GM13976 (cell line): ENCODE measurements around the gene HLA-A.

Source experiments
- DNase-seq: peaks from one replicate; pipeline ENCODE4 v3.0.0; 2012; ENCODE audit warnings: low spot score
- in situ Hi-C: fragments of 300-500 bp; cut with MboI; formaldehyde crosslinking; loops from one replicate; pipeline ENCODE4 v1.12.0; 2022; ENCODE audit warnings: low sequenced_read_pairs, mixed read lengths, inconsistent platforms; ENCODE audit not compliant: unreplicated experiment
- TF ChIP-seq, protein P1 (sequence below): IDR thresholded peaks from 2 replicates; pipeline ENCODE4 v1.5.1; 2012; ENCODE audit warnings: borderline replicate concordance, mild to moderate bottlenecking; ENCODE audit not compliant: insufficient read depth; ENCODE audit errors: extremely low read depth, missing control alignments, control extremely low read depth

The HLA-A gene

DNA sequence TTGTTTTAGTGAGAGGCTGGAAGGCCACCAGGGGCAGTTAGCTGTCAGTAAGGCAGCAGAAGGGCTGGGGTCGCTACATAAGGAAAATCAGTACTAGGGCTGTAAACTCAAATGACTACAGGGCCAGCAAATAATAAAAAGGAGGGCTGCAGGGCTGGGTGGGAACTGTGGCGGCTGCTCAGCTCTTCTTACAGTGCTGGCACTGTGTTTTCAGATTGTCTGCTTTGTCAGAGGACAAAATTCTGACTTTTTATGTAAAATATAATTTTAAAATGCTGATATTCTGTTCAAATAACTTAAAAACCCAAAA is 23.2 kb downstream of the HLA-A start:
- TF ChIP-seq, protein P1, sequence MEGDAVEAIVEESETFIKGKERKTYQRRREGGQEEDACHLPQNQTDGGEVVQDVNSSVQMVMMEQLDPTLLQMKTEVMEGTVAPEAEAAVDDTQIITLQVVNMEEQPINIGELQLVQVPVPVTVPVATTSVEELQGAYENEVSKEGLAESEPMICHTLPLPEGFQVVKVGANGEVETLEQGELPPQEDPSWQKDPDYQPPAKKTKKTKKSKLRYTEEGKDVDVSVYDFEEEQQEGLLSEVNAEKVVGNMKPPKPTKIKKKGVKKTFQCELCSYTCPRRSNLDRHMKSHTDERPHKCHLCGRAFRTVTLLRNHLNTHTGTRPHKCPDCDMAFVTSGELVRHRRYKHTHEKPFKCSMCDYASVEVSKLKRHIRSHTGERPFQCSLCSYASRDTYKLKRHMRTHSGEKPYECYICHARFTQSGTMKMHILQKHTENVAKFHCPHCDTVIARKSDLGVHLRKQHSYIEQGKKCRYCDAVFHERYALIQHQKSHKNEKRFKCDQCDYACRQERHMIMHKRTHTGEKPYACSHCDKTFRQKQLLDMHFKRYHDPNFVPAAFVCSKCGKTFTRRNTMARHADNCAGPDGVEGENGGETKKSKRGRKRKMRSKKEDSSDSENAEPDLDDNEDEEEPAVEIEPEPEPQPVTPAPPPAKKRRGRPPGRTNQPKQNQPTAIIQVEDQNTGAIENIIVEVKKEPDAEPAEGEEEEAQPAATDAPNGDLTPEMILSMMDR: no peak
- DNase-seq: no peak
- in situ Hi-C loops: no loop called here

DNA sequence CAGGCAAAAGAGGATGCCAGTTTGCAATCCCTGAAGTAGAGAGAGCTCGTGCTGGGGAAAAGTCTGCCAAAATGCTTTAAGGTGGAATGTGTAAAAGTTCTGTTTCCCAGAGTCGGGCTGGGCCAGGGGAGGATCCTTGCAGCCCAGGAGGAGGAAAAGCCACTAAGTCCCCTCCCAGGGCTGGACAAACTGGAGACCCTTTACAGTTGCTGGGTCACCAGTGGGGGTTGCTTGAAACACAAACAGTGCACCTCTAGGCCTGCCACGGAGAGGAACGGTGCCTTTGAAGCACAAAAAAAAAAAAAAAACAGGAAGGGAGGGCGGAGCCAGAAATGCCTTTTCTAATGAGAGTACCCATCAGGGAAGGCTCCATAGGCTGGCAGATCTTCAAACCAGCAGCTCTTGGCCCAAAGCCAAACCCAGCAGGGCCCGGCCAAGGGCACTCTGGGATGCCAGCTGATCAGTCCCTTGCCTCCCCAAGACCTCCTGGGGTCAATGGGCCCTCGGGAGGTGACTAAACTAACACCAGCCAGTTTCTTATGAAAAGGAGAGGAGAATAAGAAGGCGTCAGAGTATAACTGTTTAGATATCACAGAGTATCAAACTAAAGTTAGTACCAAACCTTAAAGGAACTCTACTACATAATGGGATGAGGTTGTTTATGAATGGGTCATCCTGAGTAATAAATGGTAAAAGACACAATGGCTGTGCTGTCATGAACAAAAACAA is 23.7 kb downstream of the HLA-A start:
- TF ChIP-seq, protein P1: no peak
- in situ Hi-C loops: no loop called here
- DNase-seq: no peak

DNA sequence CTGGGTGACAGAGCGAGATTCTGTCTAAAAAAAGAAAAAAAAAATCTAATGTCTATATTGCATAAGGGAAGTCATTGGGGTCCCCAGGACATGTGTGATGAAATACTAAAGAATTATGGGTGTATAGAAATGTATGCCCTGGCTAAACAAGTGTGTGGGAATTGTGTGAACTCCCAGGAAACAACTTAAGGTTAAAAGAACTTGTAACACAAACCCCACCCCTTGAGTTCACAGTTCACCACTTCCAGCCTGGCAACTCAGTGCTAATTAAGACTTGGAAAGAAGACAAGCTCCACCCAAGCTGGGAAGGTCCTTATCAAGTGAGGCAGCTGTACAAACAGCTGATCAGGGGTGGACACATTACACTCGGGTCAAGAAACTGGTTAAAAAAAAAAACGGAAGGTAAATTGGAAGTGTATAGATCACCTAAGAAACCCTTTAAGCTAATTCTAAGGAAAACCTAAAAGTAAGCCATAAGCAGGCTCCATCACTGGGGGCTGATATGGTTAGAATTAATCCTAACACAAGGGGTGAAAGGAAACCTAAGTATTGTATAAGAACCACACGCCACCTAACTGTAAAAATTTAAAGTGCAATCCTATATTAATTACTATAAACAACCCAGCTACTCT is 25.2 kb downstream of the HLA-A start:
- no peak for DNase-seq
- in situ Hi-C loops: no loop called here
- TF ChIP-seq, protein P1: no peak

DNA sequence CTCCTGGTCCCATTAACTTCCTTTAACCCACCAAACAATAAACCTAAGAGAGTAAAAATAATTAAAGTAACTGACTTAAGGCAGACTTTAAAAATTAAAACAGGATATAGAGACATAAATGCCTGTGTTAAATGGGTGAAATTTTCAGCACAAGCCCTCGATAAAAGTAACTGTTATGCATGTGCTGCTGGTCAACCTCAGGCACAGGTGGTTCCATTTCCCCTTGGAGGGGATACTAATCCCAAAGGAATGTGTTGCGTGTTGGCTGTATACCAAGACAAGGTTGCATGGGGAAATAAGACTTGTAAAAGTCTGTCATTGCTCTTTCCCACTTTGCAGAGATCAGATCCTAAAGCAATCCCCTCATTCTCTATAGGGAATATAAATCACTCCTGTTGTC is 25.8 kb downstream of the HLA-A start:
- no peak for DNase-seq
- TF ChIP-seq, protein P1: no peak
- in situ Hi-C loops: no loop called here

DNA sequence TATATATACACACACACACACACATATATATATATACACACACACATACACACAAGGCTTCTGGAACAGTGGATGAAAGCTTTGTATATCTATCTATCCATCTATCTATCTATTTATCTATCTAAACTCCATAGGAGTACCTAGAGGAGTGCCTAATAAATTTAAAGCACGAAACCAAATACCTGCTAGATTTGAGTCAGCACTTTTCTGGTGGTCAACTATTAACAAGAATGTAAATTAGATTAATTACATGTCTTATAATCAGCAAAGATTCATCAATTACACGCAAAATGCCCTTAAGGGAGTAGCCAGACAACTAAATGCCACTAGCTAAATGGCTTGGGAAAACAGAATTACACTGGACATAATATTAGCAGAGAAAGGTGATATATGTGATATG is 26.6 kb downstream of the HLA-A start:
- no peak for DNase-seq
- TF ChIP-seq, protein P1: no peak
- in situ Hi-C loops: no loop called here

DNA sequence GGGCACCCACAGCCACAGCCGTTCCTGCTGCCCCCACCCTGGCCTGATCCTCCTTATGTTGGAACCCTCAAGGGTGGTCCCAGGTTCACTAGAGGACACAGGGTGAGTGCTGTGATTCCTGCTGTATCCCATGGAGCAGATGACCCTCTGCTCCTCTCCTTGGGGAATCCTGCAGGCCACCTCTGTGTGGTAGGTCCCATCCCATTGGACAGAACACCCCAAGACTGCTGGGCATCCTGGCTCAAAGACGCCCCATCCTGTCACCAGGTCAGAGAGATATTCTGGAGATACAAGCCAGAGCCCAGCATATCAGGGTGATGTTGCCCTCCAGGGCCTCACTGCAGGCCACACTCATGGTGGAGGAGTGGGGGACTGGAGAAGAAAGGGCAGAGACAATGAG is 28.4 kb downstream of the HLA-A start:
- in situ Hi-C loops: no loop called here
- no peak for DNase-seq
- TF ChIP-seq, protein P1: no peak
